ENCODE data around the gene PEX16.
"Not testable (repeated sequence)": the region's sequence is repeated elsewhere in the genome, so short reads cannot be mapped to it uniquely, and the experiment has no call there.

The PEX16 gene

DNA sequence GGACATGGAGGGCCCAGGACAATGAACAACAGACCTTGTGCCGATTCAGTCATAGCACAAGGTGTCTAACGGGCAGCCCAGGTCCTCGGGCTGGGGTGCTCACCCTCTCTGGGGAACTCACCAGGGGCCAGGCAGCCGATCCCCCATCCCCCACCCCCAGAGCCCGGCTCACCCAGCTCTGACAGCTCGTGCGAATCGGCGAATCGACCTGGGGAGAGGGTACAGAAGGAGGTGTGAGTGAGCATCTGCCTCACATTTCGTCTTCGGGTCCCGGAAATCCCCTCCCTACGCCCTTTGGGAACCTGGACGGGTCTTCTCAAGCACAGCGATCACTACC lies 423 bp downstream of the PEX16 start:
- no peak for DNase-seq

DNA sequence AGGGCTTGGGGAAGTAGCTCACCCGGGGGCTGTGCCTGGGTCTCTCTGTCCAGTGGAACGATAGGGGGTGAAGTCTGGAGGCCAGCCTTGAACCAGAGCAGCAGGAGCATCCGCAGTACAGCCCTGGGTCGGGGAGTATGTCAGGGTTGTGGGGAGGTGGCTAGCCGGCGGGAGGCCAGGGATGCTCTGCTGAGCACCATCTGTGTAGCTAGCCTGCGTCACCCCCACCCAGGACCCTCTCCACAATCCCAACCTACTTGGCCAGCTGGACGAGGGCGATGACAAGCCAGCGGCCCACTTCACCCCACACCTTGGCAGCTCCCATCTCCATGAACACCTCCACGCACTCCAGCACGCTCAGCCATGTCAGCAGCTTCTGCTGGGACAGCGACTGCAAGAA lies 2.2 kb downstream of the PEX16 start:
- DNase-seq = no peak

DNA sequence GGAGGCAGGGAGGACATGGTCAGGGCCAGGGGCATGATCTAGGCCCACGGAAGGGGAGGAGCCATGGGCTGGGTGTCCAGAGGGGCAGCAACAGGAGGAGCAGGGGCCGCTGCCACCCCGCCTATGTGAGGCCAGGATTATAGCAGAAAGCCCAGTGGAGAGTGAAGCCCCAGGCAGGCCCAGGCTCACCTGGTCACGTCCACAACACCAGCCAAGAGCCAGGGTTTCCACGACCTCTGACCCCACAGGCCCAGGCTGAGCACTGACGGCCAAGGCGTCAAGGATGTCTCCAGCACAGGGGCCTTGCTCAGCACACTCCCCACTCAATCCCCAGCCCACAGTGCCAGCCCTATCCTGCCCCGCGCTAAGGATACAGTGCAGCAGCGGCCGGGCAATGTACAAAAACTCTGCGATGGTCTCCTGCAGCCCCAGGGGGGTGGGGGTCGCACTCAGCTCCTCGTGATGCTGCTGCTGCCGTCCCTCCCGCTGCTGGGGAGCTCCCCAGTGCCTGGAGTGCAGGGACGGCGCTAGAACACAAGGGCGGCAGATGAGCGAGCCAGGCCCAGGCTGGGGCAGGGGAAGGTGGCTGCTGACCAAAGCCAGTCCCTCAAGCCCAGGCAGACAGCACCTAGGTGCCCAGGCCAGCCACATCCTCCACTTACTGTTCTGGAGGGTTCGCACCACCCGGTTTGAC lies 3.6 kb downstream of the PEX16 start:
- DNase-seq = no peak

DNA sequence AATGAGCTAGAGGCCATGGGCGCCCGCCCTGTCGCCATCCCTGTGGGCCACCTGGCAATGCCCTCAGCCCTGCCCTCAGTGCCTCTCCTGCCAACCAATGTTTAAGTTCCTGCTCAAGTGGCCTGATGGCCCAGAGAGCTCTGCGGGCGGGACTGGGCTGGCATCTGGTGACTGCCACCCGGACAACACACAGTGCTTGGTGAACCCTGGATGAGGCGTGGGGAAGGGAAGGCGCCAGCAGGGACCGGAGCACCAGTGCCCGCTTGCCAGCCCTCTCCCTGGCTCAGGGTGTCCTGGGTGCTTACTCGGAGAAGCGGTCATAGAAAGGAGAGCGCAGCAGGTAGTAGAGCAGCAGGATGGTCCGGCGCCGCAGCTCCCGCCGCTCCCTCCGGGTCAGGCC lies 4.2 kb downstream of the PEX16 start:
- no peak for DNase-seq

- DNase-seq = no peak
Measured at GRCh38 chr11:45910623-45911022, 7.1 kb downstream of the PEX16 start.

DNA sequence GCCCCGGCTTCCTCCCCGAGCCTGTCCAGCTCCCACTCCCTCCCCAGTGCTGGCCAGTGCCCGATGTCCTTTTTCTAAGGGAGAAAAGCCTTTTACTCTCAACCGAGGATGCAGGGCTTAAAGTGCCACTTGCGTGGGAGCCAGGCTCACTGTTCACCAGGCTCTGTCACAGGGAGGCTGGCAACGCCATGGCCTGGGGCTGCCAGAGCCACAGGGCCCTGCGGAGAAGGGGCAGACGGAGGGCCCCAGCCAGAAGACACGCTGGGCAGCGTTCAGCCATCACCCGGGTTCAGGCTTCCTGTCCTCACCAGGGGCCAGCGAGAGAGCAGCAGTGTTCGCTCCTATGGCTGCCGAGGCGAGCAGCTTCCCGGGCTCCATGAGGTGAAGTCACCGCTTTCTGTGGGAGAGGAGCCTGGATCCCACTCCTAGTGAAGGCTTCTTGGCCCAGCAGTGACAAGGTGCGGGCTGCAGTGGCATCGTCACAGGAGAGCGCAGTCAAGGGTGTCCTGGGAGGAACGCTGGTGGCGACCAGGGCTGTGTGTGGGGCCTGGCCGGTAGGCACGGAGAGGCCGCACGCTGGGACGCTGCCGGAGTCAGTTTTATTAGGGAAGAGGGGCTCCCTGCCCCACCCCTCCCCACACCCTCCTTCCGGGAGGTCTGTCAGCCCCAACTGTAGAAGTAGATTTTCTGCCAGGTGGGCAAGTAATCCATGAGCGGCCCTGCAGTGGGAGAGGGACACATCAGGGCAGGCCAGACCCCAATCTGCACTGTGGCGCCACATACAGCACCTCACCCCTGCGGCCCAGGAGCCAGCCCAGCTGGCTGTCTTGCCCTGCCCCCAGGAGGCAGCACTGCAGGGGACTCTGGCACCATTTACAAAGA lies 7.8 kb downstream of the PEX16 start:
- DNase-seq = no peak

DNA sequence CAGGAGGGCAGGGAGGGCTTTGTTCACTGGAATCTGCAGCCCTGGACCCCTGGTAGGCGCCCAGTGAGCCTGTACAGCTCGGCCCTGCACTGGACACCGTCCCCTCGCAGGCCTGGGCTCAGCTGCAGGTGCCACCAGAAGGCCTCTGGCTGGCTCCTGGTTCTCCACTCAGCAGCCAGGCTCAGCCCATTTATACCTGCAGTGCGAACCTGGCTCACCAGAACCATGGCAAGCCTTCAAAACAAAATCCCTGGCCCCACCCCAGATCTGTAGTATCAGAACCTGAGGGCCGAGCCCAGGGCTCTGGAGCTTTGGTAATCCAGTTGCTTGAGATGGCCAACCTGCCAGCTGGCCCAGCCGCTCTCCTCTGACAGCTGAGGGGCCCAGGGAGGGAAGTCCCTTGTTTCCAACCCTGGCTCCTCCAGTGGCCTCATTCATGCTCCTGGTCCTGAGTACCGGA lies 9.7 kb downstream of the PEX16 start:
- DNase-seq = no peak

GRCh38 chr11:45906965-45907611 lies 10.6 kb downstream of the PEX16 start, which contains the start of gene FREY1:
Gene FREY1 (minus strand): TSS chr11:45907271. CDS start chr11:45907245, 26 bp downstream.
- DNase-seq = no peak

GRCh38 chr11:45906096-45906682 lies 11.5 kb downstream of the PEX16 start:
- no peak for DNase-seq

GRCh38 chr11:45905576-45905975 lies 12.1 kb downstream of the PEX16 start:
- not testable (repeated sequence) for DNase-seq

DNA sequence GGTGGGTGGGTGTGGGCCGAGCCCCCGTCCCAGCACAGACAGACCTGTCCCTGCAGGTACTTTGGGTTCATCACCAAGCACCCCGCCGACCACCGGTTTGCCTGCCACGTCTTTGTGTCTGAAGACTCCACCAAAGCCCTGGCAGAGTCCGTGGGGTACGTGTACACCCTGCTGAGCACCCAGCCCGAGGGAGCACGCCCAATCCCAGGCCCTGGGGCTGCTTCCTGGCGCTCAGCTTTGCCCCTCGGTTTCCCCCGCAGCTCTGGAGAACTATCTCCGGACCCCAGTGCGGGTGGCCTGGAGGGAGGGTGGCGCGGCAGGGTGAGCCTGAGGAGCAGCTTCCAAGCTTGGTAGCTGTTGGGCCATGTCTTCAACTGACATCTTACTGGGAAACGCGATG lies 12.6 kb downstream of the PEX16 start:
- DNase-seq = no peak

DNA sequence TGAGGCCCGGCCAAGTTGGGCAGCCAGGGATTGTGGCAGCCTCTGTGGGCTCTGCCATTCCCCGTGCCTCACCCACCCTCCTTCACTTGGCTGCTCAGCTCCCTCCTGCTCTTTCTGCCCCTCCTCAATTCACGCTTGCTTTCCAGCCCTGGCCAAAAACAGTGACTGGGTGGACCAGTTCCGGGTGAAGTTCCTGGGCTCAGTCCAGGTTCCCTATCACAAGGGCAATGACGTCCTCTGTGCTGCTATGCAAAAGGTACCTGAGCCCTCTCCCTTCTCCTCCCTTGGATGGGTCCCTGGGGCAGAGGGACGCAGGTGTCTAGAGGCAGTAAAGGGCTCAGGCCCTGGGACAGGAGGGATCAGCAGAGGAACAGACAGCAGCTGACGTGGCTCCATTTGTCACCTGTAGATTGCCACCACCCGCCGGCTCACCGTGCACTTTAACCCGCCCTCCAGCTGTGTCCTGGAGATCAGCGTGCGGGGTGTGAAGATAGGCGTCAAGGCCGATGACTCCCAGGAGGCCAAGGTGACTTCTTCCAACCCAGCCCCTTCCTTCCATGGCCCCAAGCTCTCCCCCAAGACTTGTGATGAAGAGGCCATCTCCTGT lies 13.3 kb downstream of the PEX16 start:
- DNase-seq = no peak

DNA sequence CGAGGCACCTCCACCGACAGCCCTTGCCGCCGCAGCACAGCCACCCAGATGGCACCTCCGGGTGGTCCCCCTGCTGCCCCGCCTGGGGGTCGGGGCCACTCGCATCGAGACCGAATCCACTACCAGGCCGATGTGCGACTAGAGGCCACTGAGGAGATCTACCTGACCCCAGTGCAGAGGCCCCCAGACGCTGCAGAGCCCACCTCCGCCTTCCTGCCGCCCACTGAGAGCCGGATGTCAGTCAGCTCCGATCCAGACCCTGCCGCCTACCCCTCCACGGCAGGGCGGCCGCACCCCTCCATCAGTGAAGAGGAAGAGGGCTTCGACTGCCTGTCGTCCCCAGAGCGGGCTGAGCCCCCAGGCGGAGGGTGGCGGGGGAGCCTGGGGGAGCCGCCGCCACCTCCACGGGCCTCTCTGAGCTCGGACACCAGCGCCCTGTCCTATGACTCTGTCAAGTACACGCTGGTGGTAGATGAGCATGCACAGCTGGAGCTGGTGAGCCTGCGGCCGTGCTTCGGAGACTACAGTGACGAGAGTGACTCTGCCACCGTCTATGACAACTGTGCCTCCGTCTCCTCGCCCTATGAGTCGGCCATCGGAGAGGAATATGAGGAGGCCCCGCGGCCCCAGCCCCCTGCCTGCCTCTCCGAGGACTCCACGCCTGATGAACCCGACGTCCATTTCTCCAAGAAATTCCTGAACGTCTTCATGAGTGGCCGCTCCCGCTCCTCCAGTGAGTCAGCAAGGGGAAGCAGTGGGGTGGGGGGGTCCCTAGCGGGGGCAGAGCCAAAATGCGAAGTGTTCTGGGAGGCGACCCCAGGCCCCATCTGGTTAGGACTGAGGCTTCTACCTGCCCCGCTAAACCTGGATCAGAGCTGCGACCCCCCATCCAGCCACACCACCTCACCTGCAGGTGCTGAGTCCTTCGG lies 15.0 kb downstream of the PEX16 start:
- no peak for DNase-seq

- no peak for DNase-seq
Measured at GRCh38 chr11:45901626-45902025, 16.1 kb downstream of the PEX16 start.

- DNase-seq = no peak
Measured at GRCh38 chr11:45900916-45901617, 16.6 kb downstream of the PEX16 start.

- DNase-seq = not testable (repeated sequence)
Measured at GRCh38 chr11:45900175-45900800, 17.4 kb downstream of the PEX16 start.

DNA sequence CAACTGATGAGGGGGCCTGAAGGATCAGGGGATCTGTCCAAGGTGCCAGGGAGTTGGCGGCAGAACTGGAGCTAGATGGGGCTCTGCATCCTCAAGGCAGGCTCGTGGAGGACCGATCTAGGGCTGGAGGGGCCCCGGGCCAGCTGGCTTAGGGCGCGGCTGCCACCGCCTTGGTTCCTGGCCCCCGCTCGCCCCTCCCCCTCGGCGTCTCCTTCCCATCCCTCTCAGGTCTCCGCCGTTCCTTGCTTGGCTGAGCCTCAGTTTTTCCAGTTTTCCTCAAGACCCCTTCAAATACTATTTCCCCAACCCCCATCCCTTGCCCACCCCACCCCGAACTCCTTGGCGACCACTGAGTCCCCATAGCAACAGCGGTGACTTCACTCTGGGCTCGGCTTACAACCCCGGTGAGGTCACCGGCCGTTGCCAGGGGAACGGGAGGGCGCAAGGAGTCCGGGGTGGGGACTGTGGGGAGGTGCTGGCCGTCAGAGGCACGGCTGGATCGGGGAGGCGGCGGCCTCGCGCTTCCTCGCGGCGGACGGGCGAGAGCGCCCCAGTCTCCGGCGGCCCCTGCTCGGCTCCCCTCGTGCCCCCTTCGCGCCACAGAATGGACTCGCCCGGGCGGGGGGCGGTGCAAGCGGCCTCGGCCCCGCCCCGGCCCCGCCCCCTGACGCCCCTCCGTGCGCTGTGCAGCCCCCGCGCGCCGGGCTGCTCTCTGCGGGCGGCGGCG lies 18.1 kb downstream of the PEX16 start:
- DNase-seq = peak; percentile 69

DNA sequence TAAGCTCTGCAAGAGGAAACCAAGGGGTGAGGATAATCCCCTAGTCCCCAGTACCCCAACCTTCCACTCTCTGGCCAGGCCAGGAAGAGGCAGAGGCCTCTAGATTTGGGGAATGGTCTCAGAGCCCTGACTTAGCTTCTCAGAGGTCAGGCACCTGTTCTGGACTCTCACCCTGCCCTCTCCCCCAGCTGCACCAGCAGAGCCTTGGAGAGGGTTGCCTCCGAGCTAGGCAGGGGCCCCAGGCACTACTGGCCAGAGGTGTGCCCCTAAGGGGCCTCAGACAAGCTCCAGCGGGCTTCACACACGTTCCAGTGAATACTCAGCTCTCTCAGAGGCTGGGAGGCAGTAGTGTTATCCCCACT lies 18.6 kb downstream of the PEX16 start:
- DNase-seq = no peak

DNA sequence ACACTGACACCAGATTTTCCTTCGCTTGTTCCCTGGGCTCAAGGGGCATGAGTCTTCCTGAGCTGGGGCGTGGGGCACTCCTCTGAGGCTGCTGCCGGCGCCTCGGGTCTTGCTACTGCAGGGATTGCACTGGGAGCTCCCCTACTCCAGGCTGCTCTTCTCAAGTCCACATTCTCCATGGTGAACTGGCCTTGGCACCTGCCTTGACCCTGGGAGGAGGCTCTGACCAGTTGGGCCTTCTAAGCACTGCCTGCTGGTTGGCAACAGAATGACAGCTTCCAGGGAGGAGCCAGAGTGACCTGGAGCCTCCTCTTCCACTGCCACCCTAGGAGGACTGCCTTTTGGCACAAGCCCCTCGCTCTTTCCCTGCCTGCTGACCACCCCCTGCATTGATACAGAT lies 20.1 kb downstream of the PEX16 start:
- no peak for DNase-seq

- no peak for DNase-seq
Measured at GRCh38 chr11:45896422-45896984, 21.2 kb downstream of the PEX16 start.
